Gastroesophageal sphincter (tissue), 4 donors: ENCODE measurements around the gene ZBTB40. TPM values are rescaled to one million over a fixed set of nuclear protein-coding genes. Genes with fewer than 3 reads are reported as not detected.

Experiments used
- ATAC-seq: fragments of 150-250 bp; one replicate; pipeline ENCODE4 v1.9.1; 2016; ENCODE audit warnings: mild to moderate bottlenecking, moderate library complexity
- H3K27ac ChIP-seq, 4 donors: fragments of 200-600 bp; sonication (generic) in 3 of 4; 1 replicate in 3 of 4; 2 replicates in 1 of 4; pipeline ENCODE4 v1.5.1; 2016 to 2019
- H3K27me3 ChIP-seq: fragments of 200-600 bp; sonication (generic); one replicate; pipeline ENCODE4 v1.5.1; 2019
- H3K36me3 ChIP-seq, 2 donors: fragments of 200-600 bp; sonication (generic); one replicate each; pipeline ENCODE4 v1.5.1; 2019; ENCODE audit warnings: control low read depth in 1 of 2
- H3K4me1 ChIP-seq, 3 donors: fragments of 200-600 bp; sonication (generic); 1 replicate in 2 of 3; 2 replicates in 1 of 3; pipeline ENCODE4 v1.5.1; 2016 to 2019; ENCODE audit warnings: control low read depth in 2 of 3
- H3K4me3 ChIP-seq, 2 donors: fragments of 200-600 bp; sonication (generic); one replicate each; pipeline ENCODE4 v1.5.1; 2019; ENCODE audit warnings: mild to moderate bottlenecking in 1 of 2, moderate library complexity in 1 of 2
- H3K9me3 ChIP-seq, 3 donors: fragments of 200-600 bp; sonication (generic); one replicate each; pipeline ENCODE4 v1.5.1; 2017 to 2019; ENCODE audit warnings: control low read depth in 2 of 3
- CTCF ChIP-seq, 4 experiments: fragments of 200-600 bp in 2 of 4; fragments of 450-650 bp in 2 of 4; sonication (generic) in 1 of 4; IDR thresholded peaks; one replicate each; pipeline ENCODE4 v1.5.1; 2017 to 2019; ENCODE audit warnings: antibody characterized with exemption in 4 of 4, mild to moderate bottlenecking in 2 of 4, moderate library complexity in 2 of 4
- EP300 ChIP-seq: sonication (generic); formaldehyde crosslinking; IDR thresholded peaks from one replicate; pipeline ENCODE4 v1.6.1; 2017; ENCODE audit warnings: antibody characterized with exemption, mild to moderate bottlenecking
- POLR2A ChIP-seq, 2 donors: fragments of 450-650 bp; IDR thresholded peaks; one replicate each; pipeline ENCODE4 v1.6.1; 2017; ENCODE audit warnings: antibody characterized with exemption in 2 of 2, mild to moderate bottlenecking in 2 of 2, moderate library complexity in 1 of 2
- POLR2AphosphoS5 ChIP-seq: sonication (generic); formaldehyde crosslinking; IDR thresholded peaks from one replicate; pipeline ENCODE4 v1.6.1; 2017; ENCODE audit warnings: antibody characterized with exemption
- WGBS, 2 donors: methylation state at CpG; one replicate each; pipeline ENCODE4 v1.1.5; 2018; ENCODE audit warnings: low coverage in 1 of 2; 5-methylcytosine and 5-hydroxymethylcytosine counted together
- total RNA-seq, 4 donors: library from RNA; depleted of rRNA; stranded (reverse); fragments of >200 nt; gene quantifications; one replicate each; pipeline ENCODE4 v1.1.0, GENCODE V29; 2016

Gene ZBTB40
- total RNA-seq, 4 donors from 2014 or later = 13.8 to 28.2 (median 18.4) TPM

GRCh38 chr1:22567197-22567596 is 115.5 kb downstream of the ZBTB40 start:
- peaks cover 91% of the 10 kb centered on the region for H3K27me3 ChIP-seq
- no CpG with 5 or more reads among the region's 14 CpGs for WGBS, 2 donors
- ATAC-seq = no peak

DNA sequence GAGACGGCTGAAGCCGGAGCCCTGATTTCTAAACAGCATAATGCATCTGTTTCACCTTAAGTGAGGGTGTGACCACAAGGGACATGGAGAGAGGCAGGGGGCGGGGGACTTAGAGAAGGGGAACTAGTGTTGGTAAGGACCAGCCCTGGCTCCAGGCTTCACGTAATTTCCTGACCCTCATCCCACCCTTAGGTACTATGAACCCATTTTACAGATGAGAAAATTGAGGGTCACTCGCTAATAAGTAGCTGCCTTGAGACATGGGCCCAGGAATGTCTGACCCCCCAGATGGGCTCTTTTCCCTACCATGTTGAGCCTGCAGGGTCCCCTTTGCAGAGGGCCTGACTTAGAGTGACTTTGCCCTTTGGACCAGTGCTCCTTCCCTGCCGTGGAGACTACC is 116.3 kb downstream of the ZBTB40 start:
- TF ChIP-seq POLR2A (IDR thresholded peaks at IDR 0.05) (no peak), EP300 (no peak), POLR2AphosphoS5 (no peak), CTCF (IDR thresholded peaks at IDR 0.05) (no peak)
- WGBS, 2 donors = 80% methylated on average over 5 of the region's 6 CpGs; no CpG with 5 or more reads in 1 of the 2 donors
- no peaks in the 10 kb centered on the region for H3K9me3 ChIP-seq

More at GRCh38 chr1:22567197-22567596, 115.5 kb downstream of the ZBTB40 start:
- no peaks in the 10 kb centered on the region for H3K36me3 ChIP-seq
- H3K9me3 ChIP-seq = no peaks in the 10 kb centered on the region
- TF ChIP-seq CTCF (IDR thresholded peaks at IDR 0.05) (no peak), POLR2AphosphoS5 (no peak), POLR2A (IDR thresholded peaks at IDR 0.05) (no peak), EP300 (no peak)
- H3K4me3 ChIP-seq = no peak overlapping the region
- peaks cover 0 to 14% (median 0%) of the 10 kb centered on the region in 3 donors for H3K4me1 ChIP-seq
- H3K27ac ChIP-seq = no peak overlapping the region

DNA sequence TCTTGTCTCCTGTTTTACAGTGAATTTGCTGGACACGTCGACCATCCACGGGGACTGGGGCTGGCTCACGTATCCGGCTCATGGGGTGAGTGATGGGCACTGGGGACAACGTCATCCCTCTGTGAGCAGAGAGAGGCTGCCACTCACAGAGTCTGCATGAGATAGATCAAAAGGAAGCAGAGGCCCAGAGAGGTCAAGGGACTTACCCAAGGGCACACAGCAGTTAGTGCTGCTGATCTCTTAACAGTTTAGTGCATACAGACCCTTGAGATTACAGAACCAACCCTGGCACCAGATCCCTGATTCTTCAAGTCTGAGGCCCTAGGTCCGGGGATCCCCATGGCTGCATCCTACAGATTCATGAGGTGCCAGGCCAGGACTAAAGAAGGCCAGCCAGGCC is 117.6 kb downstream of the ZBTB40 start:
- Histone ChIP-seq H3K27me3 (peaks cover 94% of the 10 kb centered on the region), H3K27ac (no peak overlapping the region)
- TF ChIP-seq CTCF (IDR thresholded peaks at IDR 0.05) (no peak), POLR2AphosphoS5 (no peak), POLR2A (IDR thresholded peaks at IDR 0.05) (no peak), EP300 (no peak)

More for the DNA sequence above, 116.3 kb downstream of the ZBTB40 start:
- Histone ChIP-seq H3K4me3 (no peak overlapping the region), H3K27me3 (peaks cover 91% of the 10 kb centered on the region), H3K27ac (no peak overlapping the region), H3K4me1 (peaks cover 0 to 10% (median 0%) of the 10 kb centered on the region in 3 donors), H3K36me3 (no peaks in the 10 kb centered on the region)
- ATAC-seq = no peak

GRCh38 chr1:22570140-22570909 is 118.7 kb downstream of the ZBTB40 start:
- Histone ChIP-seq H3K27ac (no peak overlapping the region), H3K4me3 (no peak overlapping the region), H3K27me3 (peaks cover 93% of the 10 kb centered on the region), H3K4me1 (no peaks in the 10 kb centered on the region), H3K36me3 (no peaks in the 10 kb centered on the region), H3K9me3 (no peaks in the 10 kb centered on the region)
- no peak for TF ChIP-seq POLR2A (IDR thresholded peaks at IDR 0.05)
- TF ChIP-seq CTCF (IDR thresholded peaks at IDR 0.05) = no peak
- no peak for TF ChIP-seq EP300
- no peak for TF ChIP-seq POLR2AphosphoS5
- 85 to 91% methylated on average over 9 to 23 of the region's 34 CpGs for WGBS, 2 donors
- no peak for ATAC-seq

More for the DNA sequence above, 117.6 kb downstream of the ZBTB40 start:
- ATAC-seq = no peak
- Histone ChIP-seq H3K4me1 (peaks cover 0 to under 1% (median 0%) of the 10 kb centered on the region in 3 donors), H3K4me3 (no peak overlapping the region), H3K9me3 (no peaks in the 10 kb centered on the region), H3K36me3 (no peaks in the 10 kb centered on the region)
- 93 to 94% methylated on average over 2 to 3 of the region's 7 CpGs for WGBS, 2 donors

- Histone ChIP-seq H3K27me3 (peaks cover 72% of the 10 kb centered on the region), H3K4me1 (no peaks in the 10 kb centered on the region), H3K9me3 (no peaks in the 10 kb centered on the region), H3K27ac (no peak overlapping the region), H3K4me3 (no peak overlapping the region), H3K36me3 (no peaks in the 10 kb centered on the region)
- no CpG with 5 or more reads among the region's 9 CpGs for WGBS, 2 donors
- ATAC-seq = no peak
- TF ChIP-seq POLR2A (IDR thresholded peaks at IDR 0.05) (no peak), EP300 (no peak), CTCF (IDR thresholded peaks at IDR 0.05) (no peak), POLR2AphosphoS5 (no peak)
These were observed 121.2 kb downstream of the ZBTB40 start for GRCh38 chr1:22572818-22573217.
